Measurements from ENCODE around the gene KLK14.

KLK14 gene

DNA sequence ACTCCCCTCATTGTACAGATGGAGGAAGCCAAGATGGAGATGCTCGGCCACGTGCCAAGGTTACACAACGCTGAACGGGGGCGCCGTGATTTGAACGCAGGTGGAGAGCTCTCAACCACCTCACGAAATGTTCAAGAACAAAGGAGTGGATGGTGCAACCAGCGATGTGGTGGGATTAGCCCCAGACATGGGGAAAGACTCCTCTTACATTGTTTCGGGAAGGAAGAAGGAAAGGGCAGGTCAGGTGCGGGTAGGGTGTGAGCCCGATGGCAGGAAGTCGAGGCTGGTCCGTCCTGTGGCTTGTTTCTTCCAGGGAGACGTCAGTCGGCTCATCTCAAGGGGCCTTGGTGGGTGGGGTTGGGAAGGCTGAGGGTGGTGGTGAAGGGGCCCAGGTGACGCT lies 7.1 kb upstream of the KLK14 start:
- H3K27ac ChIP-seq (ENCODE audit: low read depth, low read length) = no peak overlapping the region
- no peaks in the 10 kb centered on the region for H3K9me3 ChIP-seq (ENCODE audit: control insufficient read depth in 1 of 2, low read length in 2 of 2)
- H3K4me3 ChIP-seq (ENCODE audit: low read depth in 1 of 2, low read length in 2 of 2) = no peak overlapping the region
- no peaks in the 10 kb centered on the region for H3K36me3 ChIP-seq (ENCODE audit: control insufficient read depth in 1 of 2, insufficient read depth in 2 of 2, low read length in 2 of 2)
- H3K27me3 ChIP-seq (ENCODE audit: control insufficient read depth in 1 of 2, insufficient read depth in 2 of 2, low read length in 2 of 2) = no peaks in the 10 kb centered on the region
- H3K4me1 ChIP-seq (ENCODE audit: control insufficient read depth in 1 of 2, insufficient read depth in 2 of 2, low read length in 2 of 2) = no peaks in the 10 kb centered on the region
- H3K9ac ChIP-seq (ENCODE audit: low read depth in 1 of 2, low read length in 2 of 2) = no peak overlapping the region

DNA sequence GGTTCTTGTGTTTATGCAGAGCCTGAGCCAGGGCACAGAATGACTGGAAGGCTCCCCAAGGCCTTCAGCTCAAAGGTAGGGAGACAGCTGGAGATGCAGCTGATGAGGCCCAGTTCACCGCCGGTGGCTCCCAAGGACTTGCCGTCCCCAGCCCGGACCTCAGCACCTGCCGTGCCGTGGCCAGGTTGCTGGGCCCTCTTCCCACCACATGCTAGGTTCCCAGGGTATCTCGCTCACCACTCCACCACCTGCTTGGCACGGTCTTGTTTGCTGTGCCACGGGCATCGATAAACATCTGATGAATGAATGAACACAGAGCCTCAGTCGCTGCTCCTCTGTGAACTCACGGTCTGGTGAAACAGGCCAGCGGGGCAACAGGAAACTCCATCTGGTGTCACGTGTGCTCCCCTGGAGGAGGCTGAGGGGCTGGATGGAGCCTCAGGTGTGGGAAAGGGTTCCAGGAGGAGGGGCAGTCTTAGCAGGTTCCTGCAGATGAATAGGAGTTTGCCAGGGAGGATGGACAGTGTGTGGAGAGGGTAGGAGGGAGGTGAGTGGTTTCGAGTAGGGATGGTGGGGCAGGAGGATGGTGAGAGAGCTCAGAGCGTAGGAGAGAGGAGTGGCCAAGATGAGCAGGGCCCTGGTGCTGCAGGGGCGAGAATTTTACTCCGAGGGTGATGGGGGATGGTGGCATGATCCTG lies 3.6 kb upstream of the KLK14 start:
- no peaks in the 10 kb centered on the region for H3K9me3 ChIP-seq (ENCODE audit: control insufficient read depth in 1 of 2, low read length in 2 of 2)
- H3K9ac ChIP-seq (ENCODE audit: low read depth in 1 of 2, low read length in 2 of 2) = no peak overlapping the region
- H3K4me1 ChIP-seq (ENCODE audit: control insufficient read depth in 1 of 2, insufficient read depth in 2 of 2, low read length in 2 of 2) = no peaks in the 10 kb centered on the region
- no peaks in the 10 kb centered on the region for H3K36me3 ChIP-seq (ENCODE audit: control insufficient read depth in 1 of 2, insufficient read depth in 2 of 2, low read length in 2 of 2)
- H3K27ac ChIP-seq (ENCODE audit: low read depth, low read length) = no peak overlapping the region
- no peak overlapping the region for H3K4me3 ChIP-seq (ENCODE audit: low read depth in 1 of 2, low read length in 2 of 2)
- no peaks in the 10 kb centered on the region for H3K27me3 ChIP-seq (ENCODE audit: control insufficient read depth in 1 of 2, insufficient read depth in 2 of 2, low read length in 2 of 2)

DNA sequence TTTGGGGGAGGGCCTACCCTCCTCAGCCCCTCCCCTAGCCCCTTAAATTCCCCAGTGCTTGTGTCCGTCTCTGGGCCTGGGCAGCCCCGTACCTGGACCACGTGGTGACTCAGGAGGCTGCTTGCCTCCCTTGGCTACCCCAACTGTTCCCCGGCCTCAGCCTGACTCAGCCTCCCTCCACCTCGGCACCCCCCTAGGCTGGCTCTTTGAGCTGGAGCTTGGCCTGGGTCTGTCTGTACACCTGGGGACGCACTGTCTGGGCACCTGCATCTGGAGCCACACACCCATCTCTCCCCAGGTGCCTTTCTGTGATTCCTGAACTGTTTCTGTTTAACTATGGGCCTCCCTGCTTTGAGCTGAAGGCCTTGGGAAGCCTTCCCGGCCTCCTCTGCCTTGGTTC lies 1.8 kb upstream of the KLK14 start:
- Histone ChIP-seq H3K27ac (ENCODE audit: low read depth, low read length) (no peak overlapping the region), H3K27me3 (ENCODE audit: control insufficient read depth in 1 of 2, insufficient read depth in 2 of 2, low read length in 2 of 2) (no peaks in the 10 kb centered on the region)

DNA sequence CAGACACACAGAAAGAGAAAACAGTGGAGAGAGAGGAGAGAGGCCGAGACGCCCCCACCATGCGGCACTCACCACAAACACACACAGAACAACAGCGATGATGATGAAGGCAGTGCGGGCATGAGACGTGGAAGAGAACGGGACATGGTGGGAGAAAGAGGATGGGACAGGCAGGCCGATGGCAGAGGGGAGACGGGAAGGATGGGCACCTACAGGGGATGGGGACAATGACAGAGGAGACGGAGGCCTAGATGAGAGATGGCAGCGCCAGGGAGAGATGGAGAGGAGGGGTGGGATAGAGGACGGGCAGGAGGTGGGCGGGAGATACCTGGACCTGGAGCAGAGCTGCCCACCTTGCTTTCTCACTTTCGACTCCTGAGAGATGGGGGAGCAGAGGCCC lies 1.1 kb upstream of the KLK14 start:
- H3K9ac ChIP-seq (ENCODE audit: low read depth in 1 of 2, low read length in 2 of 2) = no peak overlapping the region
- no peaks in the 10 kb centered on the region for H3K4me1 ChIP-seq (ENCODE audit: control insufficient read depth in 1 of 2, insufficient read depth in 2 of 2, low read length in 2 of 2)
- H3K27me3 ChIP-seq (ENCODE audit: control insufficient read depth in 1 of 2, insufficient read depth in 2 of 2, low read length in 2 of 2) = no peaks in the 10 kb centered on the region
- H3K4me3 ChIP-seq (ENCODE audit: low read depth in 1 of 2, low read length in 2 of 2) = no peak overlapping the region
- no peaks in the 10 kb centered on the region for H3K9me3 ChIP-seq (ENCODE audit: control insufficient read depth in 1 of 2, low read length in 2 of 2)
- H3K27ac ChIP-seq (ENCODE audit: low read depth, low read length) = no peak overlapping the region
- H3K36me3 ChIP-seq (ENCODE audit: control insufficient read depth in 1 of 2, insufficient read depth in 2 of 2, low read length in 2 of 2) = no peaks in the 10 kb centered on the region

More for the DNA sequence above, 1.8 kb upstream of the KLK14 start:
- no peak overlapping the region for H3K9ac ChIP-seq (ENCODE audit: low read depth in 1 of 2, low read length in 2 of 2)
- no peaks in the 10 kb centered on the region for H3K9me3 ChIP-seq (ENCODE audit: control insufficient read depth in 1 of 2, low read length in 2 of 2)
- no peak overlapping the region for H3K4me3 ChIP-seq (ENCODE audit: low read depth in 1 of 2, low read length in 2 of 2)
- no peaks in the 10 kb centered on the region for H3K4me1 ChIP-seq (ENCODE audit: control insufficient read depth in 1 of 2, insufficient read depth in 2 of 2, low read length in 2 of 2)
- H3K36me3 ChIP-seq (ENCODE audit: control insufficient read depth in 1 of 2, insufficient read depth in 2 of 2, low read length in 2 of 2) = no peaks in the 10 kb centered on the region

DNA sequence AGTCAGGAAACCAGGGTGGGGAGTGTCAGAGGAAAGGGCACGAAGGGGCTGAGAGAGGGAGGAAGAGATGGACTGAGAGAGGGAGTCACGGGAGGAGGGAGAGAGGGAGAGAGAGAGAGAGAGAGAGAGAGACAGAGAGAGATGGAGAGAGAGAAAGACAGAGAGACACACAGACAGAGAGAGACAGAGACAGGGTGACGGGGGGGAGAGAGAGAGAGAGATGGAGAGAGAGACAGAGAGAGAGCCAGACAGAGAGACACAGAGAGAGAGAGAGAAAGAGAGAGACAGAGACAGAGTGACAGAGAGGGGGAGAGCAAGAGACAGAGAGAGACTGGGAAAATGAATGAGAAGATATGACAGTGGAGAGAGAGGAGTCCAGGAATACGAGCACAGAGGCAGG lies 494 bp upstream of the KLK14 start:
- Histone ChIP-seq H3K27me3 (ENCODE audit: control insufficient read depth in 1 of 2, insufficient read depth in 2 of 2, low read length in 2 of 2) (no peaks in the 10 kb centered on the region), H3K27ac (ENCODE audit: low read depth, low read length) (no peak overlapping the region), H3K36me3 (ENCODE audit: control insufficient read depth in 1 of 2, insufficient read depth in 2 of 2, low read length in 2 of 2) (no peaks in the 10 kb centered on the region), H3K4me3 (ENCODE audit: low read depth in 1 of 2, low read length in 2 of 2) (no peak overlapping the region), H3K4me1 (ENCODE audit: control insufficient read depth in 1 of 2, insufficient read depth in 2 of 2, low read length in 2 of 2) (no peaks in the 10 kb centered on the region), H3K9me3 (ENCODE audit: control insufficient read depth in 1 of 2, low read length in 2 of 2) (no peaks in the 10 kb centered on the region), H3K9ac (ENCODE audit: low read depth in 1 of 2, low read length in 2 of 2) (no peak overlapping the region)

DNA sequence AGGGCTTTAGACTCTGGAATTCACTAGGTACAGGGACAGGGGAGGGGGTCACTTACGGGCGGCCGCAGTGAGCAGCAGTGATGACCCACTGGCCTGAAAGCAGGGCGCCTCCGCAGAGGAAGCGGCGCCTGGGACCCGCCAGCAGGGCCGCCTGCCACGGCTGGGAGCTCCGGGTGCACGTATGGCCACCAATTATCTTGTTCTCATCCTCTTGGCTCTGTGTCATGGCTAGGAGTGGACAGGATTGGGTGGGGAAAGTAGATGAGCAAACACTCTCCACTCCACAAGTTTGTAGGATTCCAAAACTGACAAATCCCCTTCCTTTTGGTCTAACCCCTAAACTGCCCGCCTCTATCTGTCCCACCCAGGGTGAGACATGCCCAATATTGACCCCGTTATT lies 1.2 kb downstream of the KLK14 start:
- Histone ChIP-seq H3K9ac (ENCODE audit: low read depth in 1 of 2, low read length in 2 of 2) (no peak overlapping the region), H3K4me1 (ENCODE audit: control insufficient read depth in 1 of 2, insufficient read depth in 2 of 2, low read length in 2 of 2) (no peaks in the 10 kb centered on the region), H3K4me3 (ENCODE audit: low read depth in 1 of 2, low read length in 2 of 2) (no peak overlapping the region), H3K36me3 (ENCODE audit: control insufficient read depth in 1 of 2, insufficient read depth in 2 of 2, low read length in 2 of 2) (no peaks in the 10 kb centered on the region), H3K27ac (ENCODE audit: low read depth, low read length) (no peak overlapping the region), H3K9me3 (ENCODE audit: control insufficient read depth in 1 of 2, low read length in 2 of 2) (no peaks in the 10 kb centered on the region), H3K27me3 (ENCODE audit: control insufficient read depth in 1 of 2, insufficient read depth in 2 of 2, low read length in 2 of 2) (no peaks in the 10 kb centered on the region)

DNA sequence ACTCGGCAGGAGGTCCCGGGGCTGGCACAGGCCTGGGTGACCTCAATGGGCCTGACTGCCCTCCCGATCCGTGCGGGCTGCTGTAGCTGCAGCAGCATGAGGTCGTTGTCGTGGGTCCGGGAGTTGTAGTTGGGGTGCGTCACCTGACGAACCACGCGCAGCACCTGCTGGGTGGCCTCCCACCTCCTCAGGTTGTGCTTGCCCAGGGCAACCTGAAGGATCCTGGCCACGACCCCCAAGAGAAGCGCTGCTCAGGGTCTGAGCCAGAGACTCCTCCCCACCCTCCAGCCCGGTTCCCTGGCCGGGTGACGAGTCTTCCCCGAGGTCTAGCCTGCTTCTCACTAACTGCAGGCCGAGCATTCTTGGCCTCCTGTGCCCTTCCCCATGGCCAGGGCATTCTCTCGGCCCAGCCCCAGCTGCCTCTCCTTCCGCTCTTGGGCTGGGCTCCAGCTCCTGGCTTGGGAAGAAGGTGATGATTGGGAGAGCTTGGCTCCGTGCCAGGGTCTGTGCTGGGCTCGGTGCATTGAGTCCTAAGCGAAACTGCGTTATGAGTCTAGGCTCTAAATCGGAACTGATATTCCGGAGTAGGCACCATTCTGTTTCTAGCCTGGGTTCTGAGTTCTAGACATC lies 3.1 kb downstream of the KLK14 start:
- H3K27ac ChIP-seq (ENCODE audit: low read depth, low read length) = no peak overlapping the region
- H3K4me3 ChIP-seq (ENCODE audit: low read depth in 1 of 2, low read length in 2 of 2) = no peak overlapping the region
- H3K9ac ChIP-seq (ENCODE audit: low read depth in 1 of 2, low read length in 2 of 2) = no peak overlapping the region
- H3K27me3 ChIP-seq (ENCODE audit: control insufficient read depth in 1 of 2, insufficient read depth in 2 of 2, low read length in 2 of 2) = no peaks in the 10 kb centered on the region
- no peaks in the 10 kb centered on the region for H3K36me3 ChIP-seq (ENCODE audit: control insufficient read depth in 1 of 2, insufficient read depth in 2 of 2, low read length in 2 of 2)
- H3K4me1 ChIP-seq (ENCODE audit: control insufficient read depth in 1 of 2, insufficient read depth in 2 of 2, low read length in 2 of 2) = no peaks in the 10 kb centered on the region
- H3K9me3 ChIP-seq (ENCODE audit: control insufficient read depth in 1 of 2, low read length in 2 of 2) = no peaks in the 10 kb centered on the region

DNA sequence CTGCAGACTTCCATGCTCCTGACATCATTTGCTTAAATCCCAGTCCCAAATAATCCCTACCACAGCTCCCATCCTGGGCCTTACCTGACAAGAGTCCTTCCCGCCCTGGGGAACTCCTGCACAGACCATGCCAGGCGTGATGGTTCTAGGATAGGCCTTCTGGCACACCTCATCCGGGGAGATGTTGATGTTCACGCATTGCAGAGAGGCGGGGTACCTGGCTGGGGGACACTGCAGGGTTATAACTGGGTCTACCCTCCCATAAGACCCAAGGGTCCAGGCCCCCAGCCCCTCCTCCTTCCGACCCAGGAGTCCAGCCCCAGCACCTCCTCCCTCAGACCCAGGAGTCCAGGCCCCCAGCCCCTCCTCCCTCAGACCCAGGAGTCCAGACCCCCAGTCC lies 4.0 kb downstream of the KLK14 start:
- no peaks in the 10 kb centered on the region for H3K36me3 ChIP-seq (ENCODE audit: control insufficient read depth in 1 of 2, insufficient read depth in 2 of 2, low read length in 2 of 2)
- H3K27ac ChIP-seq (ENCODE audit: low read depth, low read length) = no peak overlapping the region
- H3K4me1 ChIP-seq (ENCODE audit: control insufficient read depth in 1 of 2, insufficient read depth in 2 of 2, low read length in 2 of 2) = no peaks in the 10 kb centered on the region
- no peaks in the 10 kb centered on the region for H3K9me3 ChIP-seq (ENCODE audit: control insufficient read depth in 1 of 2, low read length in 2 of 2)
- H3K4me3 ChIP-seq (ENCODE audit: low read depth in 1 of 2, low read length in 2 of 2) = no peak overlapping the region
- H3K27me3 ChIP-seq (ENCODE audit: control insufficient read depth in 1 of 2, insufficient read depth in 2 of 2, low read length in 2 of 2) = no peaks in the 10 kb centered on the region
- H3K9ac ChIP-seq (ENCODE audit: low read depth in 1 of 2, low read length in 2 of 2) = no peak overlapping the region

DNA sequence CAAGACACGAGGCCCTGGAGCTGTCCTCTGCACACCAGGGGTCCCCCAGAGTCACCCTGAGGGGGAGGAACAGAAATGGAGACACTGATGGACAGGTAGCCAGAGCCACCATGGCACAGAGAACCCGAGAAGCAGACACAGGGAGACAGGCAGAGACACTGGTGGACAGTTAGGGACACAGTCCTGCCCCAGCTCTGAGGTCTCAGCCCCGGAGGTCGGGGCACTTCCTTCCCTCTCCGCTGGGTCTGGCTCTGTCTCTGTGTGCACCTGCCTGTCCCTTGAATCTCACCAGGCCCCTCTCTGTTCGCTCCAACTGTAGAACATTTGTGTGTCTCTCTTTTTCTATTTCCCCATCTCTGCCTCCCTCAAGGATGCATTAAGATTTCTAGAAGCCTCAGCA lies 4.6 kb downstream of the KLK14 start:
- Histone ChIP-seq H3K36me3 (ENCODE audit: control insufficient read depth in 1 of 2, insufficient read depth in 2 of 2, low read length in 2 of 2) (no peaks in the 10 kb centered on the region), H3K4me3 (ENCODE audit: low read depth in 1 of 2, low read length in 2 of 2) (no peak overlapping the region), H3K27ac (ENCODE audit: low read depth, low read length) (no peak overlapping the region), H3K9ac (ENCODE audit: low read depth in 1 of 2, low read length in 2 of 2) (no peak overlapping the region), H3K4me1 (ENCODE audit: control insufficient read depth in 1 of 2, insufficient read depth in 2 of 2, low read length in 2 of 2) (no peaks in the 10 kb centered on the region), H3K27me3 (ENCODE audit: control insufficient read depth in 1 of 2, insufficient read depth in 2 of 2, low read length in 2 of 2) (no peaks in the 10 kb centered on the region), H3K9me3 (ENCODE audit: control insufficient read depth in 1 of 2, low read length in 2 of 2) (peaks cover 0 to 3% of the 10 kb centered on the region in 2 donors)

DNA sequence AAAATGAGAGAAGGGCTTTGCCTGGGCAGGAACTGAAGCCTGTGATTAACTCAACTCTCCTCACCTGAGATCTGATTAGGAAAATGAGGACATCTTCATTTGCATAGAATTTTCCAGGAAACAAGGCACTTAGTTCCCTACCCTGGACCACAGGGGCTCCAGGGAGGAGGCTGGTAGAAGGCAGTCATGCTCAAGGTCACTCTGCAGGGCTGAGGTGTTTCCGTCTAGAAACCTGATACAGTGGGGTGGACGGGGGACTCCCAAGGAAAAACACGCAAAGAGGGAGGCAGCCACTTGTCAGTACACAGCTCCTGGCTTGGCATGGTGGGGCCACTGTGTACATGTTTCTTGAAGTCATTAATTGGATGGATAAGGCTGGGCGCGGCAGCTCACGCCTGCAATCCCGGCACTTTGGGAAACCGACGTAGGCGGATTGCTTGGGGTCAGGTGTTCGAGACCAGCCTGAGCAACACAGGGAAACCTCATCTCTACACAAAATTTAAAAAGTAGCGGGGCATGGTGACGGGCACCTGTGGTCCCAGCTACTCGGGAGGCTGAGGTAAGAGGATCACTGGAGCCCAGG lies 6.0 kb downstream of the KLK14 start:
- no peaks in the 10 kb centered on the region for H3K27me3 ChIP-seq (ENCODE audit: control insufficient read depth in 1 of 2, insufficient read depth in 2 of 2, low read length in 2 of 2)
- no peak overlapping the region for H3K27ac ChIP-seq (ENCODE audit: low read depth, low read length)
- H3K9me3 ChIP-seq (ENCODE audit: control insufficient read depth in 1 of 2, low read length in 2 of 2) = peaks cover 0 to 5% of the 10 kb centered on the region in 2 donors
- no peaks in the 10 kb centered on the region for H3K4me1 ChIP-seq (ENCODE audit: control insufficient read depth in 1 of 2, insufficient read depth in 2 of 2, low read length in 2 of 2)
- no peak overlapping the region for H3K4me3 ChIP-seq (ENCODE audit: low read depth in 1 of 2, low read length in 2 of 2)
- no peak overlapping the region for H3K9ac ChIP-seq (ENCODE audit: low read depth in 1 of 2, low read length in 2 of 2)
- no peaks in the 10 kb centered on the region for H3K36me3 ChIP-seq (ENCODE audit: control insufficient read depth in 1 of 2, insufficient read depth in 2 of 2, low read length in 2 of 2)

All from duodenal mucosa (tissue), 2 donors.